Measurements from ENCODE around the gene ZFP36L1.

ZFP36L1 gene

GRCh38 chr14:68784978-68785533 is 7.8 kb downstream of the ZFP36L1 start:
- DNase-seq (ENCODE audit: low read depth in 1 of 2, low spot score in 1 of 2): no peak

GRCh38 chr14:68784226-68784910 is 8.5 kb downstream of the ZFP36L1 start:
- no peak for DNase-seq (ENCODE audit: low read depth in 1 of 2, low spot score in 1 of 2)

GRCh38 chr14:68783408-68784225 is 9.2 kb downstream of the ZFP36L1 start:
- no peak for DNase-seq (ENCODE audit: low read depth in 1 of 2, low spot score in 1 of 2)

- peak in 1 of 2 donors; percentile 67 for DNase-seq (ENCODE audit: low read depth in 1 of 2, low spot score in 1 of 2)
Observed at GRCh38 chr14:68782091-68782981, 10.5 kb downstream of the ZFP36L1 start.

GRCh38 chr14:68781161-68782021 is 11.5 kb downstream of the ZFP36L1 start:
- no peak for DNase-seq (ENCODE audit: low read depth in 1 of 2, low spot score in 1 of 2)

- no peak for DNase-seq (ENCODE audit: low read depth in 1 of 2, low spot score in 1 of 2)
Observed at GRCh38 chr14:68780358-68781160, 12.3 kb downstream of the ZFP36L1 start.

GRCh38 chr14:68779761-68780323 is 13.0 kb downstream of the ZFP36L1 start:
- DNase-seq (ENCODE audit: low read depth in 1 of 2, low spot score in 1 of 2): peak in 1 of 2 donors; percentile 59

- DNase-seq (ENCODE audit: low read depth in 1 of 2, low spot score in 1 of 2): no peak
Observed at GRCh38 chr14:68777644-68778043, 15.2 kb downstream of the ZFP36L1 start.

- DNase-seq (ENCODE audit: low read depth in 1 of 2, low spot score in 1 of 2): no peak
Observed at GRCh38 chr14:68775614-68776126, 17.2 kb downstream of the ZFP36L1 start.

GRCh38 chr14:68774771-68775613 is 17.9 kb downstream of the ZFP36L1 start:
- DNase-seq (ENCODE audit: low read depth in 1 of 2, low spot score in 1 of 2): no peak

- no peak for DNase-seq (ENCODE audit: low read depth in 1 of 2, low spot score in 1 of 2)
Observed at GRCh38 chr14:68772761-68773381, 20.0 kb downstream of the ZFP36L1 start.

- no peak for DNase-seq (ENCODE audit: low read depth in 1 of 2, low spot score in 1 of 2)
Observed at GRCh38 chr14:68771631-68772030, 21.2 kb downstream of the ZFP36L1 start.

GRCh38 chr14:68770553-68771286 is 22.1 kb downstream of the ZFP36L1 start:
- no peak for DNase-seq (ENCODE audit: low read depth in 1 of 2, low spot score in 1 of 2)

- DNase-seq (ENCODE audit: low read depth in 1 of 2, low spot score in 1 of 2): no peak
Observed at GRCh38 chr14:68770051-68770450, 22.8 kb downstream of the ZFP36L1 start.

GRCh38 chr14:68768316-68768715 is 24.6 kb downstream of the ZFP36L1 start:
- DNase-seq (ENCODE audit: low read depth in 1 of 2, low spot score in 1 of 2): no peak

GRCh38 chr14:68767248-68767645 is 25.6 kb downstream of the ZFP36L1 start:
- DNase-seq (ENCODE audit: low read depth in 1 of 2, low spot score in 1 of 2): no peak

Measured in activated CD4-positive, alpha-beta T cell treated with anti-CD3 and anti-CD28 coated beads, Interleukin-2, amount 50 U/mL, for 24 hours (primary cell).